Activated T-helper 1 cell treated with Interleukin-2 at 50 U/mL for 16 hours (primary cell): ENCODE results near the gene BTBD2.

Experiments used
- DNase-seq: peaks from one replicate; pipeline ENCODE4 v3.0.0-alpha.2; 2020; ENCODE audit warnings: low read depth

The BTBD2 gene

DNA sequence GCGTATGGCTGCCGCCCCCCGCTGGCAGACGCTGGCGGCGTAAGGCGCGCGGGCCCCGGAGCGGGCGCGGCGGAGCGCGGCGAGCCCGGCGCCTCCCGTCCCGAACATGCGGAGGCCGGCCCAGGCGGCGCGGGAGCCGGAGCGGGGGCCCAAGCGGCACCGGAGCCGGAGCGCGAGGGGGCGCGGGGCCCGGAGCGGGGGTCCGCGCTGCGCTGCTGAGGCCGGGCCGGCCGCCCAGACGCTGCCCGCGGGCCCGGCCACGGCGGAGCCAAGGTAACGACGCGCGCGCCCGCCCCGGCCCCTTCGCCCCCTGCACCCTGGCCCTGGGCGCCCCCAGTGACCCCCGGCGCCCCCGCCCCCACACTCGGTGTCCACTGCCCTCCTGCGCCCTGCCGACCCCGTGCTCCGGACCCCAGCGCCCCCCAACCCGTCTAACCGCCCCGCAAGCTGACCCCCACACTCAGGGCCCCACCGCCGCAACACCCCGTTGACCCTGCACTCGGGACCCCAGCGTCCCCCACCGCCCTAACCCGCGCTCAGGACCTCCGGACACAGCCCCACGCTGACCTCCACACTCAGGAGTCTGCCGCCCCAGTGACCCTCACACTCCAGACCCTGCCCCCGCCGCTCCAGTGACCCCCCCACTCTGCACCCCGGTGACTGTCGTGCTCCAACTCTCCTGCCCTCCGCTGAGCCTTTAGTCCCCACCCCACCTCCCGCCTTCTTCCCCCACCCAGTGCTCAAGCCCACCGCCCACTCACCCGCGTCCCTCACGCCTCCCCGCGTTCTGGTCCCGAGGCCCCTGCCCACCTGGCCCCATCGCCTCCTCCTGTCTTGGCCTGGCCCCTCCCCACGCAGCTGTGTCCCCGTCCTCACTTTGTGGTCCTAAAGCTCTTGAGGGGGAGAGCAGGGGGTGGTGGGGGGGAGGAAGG, 74.1 kb downstream of the BTBD2 start, which contains the start of gene CSNK1G2:
CSNK1G2 (plus strand) TSS at position 27 of the 932 bp plus-strand sequence. CDS start 28,601 bp downstream, outside the sequence.
- peak; percentile 12 for DNase-seq

DNA sequence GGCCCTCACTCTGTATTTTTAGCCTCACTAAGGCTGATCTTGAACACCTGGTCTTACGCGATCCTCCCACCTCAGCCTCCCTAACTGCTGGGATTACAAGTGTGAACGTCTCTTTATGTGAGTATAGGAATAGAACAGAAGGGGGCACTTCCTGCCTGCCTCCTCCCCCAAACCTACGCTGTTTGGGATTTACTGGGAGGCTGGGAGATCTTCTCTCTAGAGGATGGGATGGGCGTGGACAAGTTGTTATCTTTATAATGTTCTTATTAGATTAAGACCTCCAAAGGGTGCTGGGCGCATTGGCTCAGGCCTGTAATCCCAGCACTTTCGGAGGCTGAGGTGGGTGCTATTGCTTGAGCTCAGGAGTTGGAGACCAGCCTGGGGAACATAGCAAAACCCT, 77.4 kb downstream of the BTBD2 start:
- no peak for DNase-seq

DNA sequence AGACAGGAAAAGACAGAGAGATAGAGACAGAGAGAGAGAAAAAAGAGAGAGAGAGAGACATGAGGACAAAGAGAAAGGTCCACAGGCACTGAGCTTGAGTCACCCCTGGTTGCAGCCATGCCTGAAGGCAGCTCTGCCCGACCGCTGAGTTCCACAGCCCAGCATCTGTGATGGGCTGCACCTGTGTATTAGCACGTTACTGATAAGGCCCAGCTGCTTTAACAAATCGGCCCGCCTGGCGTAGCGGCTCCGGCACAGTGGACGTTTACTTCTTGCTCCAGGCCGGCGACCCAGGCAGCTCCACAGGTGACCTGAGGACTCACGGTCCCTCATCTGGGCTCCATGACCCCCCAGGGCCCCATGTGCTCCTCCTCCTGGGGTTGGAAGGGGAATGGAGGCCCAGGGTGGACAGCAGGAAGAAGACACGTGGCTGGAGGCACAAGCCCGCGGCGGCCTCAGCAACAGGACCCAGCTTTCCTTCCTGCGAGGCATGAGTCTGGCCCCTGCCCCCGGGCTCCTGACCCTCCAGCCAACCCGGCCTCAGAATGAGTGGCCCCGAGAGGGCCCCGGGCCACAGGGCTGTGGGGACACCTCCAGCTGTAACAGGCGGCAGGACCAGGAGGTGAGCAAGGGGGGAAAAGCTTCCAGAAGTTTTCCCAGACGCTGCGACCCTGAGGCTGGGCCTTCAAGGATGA, 78.5 kb downstream of the BTBD2 start:
- DNase-seq = no peak

DNA sequence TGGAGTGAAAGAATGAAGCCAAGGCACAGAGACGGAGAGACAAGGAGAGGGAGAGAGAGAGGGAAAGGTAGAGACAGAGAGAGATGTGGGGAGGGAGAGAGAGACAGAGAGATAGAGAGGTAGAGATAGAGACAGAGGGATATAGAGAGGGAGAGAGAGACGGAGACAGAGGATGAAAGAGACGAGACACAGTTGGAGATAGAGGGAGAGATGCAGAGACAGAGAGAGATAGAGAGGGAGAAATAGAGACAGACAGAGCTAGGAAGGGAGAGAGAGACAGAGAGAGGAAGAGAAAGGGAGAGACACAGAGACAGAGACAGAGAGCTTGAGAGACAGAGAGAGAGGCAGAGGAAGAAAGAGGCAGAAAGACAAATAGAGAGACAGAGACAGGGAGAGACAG, 79.1 kb downstream of the BTBD2 start:
- no peak for DNase-seq

DNA sequence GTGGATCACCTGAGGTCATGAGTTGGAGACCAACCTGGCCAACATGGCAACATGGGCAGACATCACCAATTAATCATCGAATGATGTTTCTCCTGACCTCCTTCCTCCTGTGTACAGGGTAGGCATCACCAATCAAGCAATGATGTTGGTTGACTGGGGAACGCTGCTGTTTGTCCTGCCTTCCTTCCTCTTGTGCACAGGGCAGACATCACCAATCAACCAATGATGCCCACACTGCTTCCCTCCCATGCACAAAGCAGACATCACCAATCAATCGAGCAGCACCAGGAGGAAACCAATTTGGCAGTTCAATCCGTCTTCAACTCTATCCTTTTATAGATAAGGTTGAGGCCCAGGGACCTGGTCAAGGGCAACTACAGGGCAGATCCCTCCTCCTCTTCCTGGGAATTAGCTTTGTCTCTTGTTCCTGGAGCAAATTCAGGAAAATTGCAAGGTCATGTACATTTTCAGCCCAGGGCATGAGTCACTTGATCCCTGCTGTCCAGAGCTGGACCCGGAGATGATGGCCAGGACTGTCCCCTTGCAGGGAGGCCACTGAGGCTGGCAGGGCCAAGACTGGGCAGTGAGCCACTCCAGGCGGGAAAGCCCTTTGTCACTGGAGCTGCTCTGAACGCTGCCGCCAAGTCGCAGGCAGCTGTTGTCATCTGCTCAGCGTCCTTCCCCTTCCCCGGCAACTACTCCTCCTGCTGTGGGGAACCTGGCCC, 79.9 kb downstream of the BTBD2 start:
- no peak for DNase-seq
